Stimulated activated CD8-positive, alpha-beta memory T cell treated with anti-CD3 and anti-CD28 coated beads, Interleukin-12 subunit alpha, Interleukin-12 subunit beta, amount 100 ng/mL, for 1 hour (primary cell): ENCODE results near the gene TTLL10.

ENCODE experiments used
- DNase-seq: peaks from one replicate; pipeline ENCODE4 v3.0.0-alpha.2; 2020; ENCODE audit warnings: low read depth

The TTLL10 gene

GRCh38 chr1:1173793-1174415 lies at the start of gene TTLL10:
Gene TTLL10, plus strand, starts transcription at chr1:1173880. Its CDS starts 5,336 bp downstream, at chr1:1179216.
- peak; percentile 32 for DNase-seq

- DNase-seq: no peak
Measured at GRCh38 chr1:1124508-1124785, 49.2 kb upstream of the TTLL10 start.

GRCh38 chr1:1124786-1125642 lies 48.7 kb upstream of the TTLL10 start:
- DNase-seq: no peak

- DNase-seq: no peak
Measured at GRCh38 chr1:1125945-1126344, 47.7 kb upstream of the TTLL10 start.

- no peak for DNase-seq
Measured at GRCh38 chr1:1127551-1128451, 45.9 kb upstream of the TTLL10 start.

GRCh38 chr1:1128454-1129139 lies 45.1 kb upstream of the TTLL10 start:
- no peak for DNase-seq

- no peak for DNase-seq
Measured at GRCh38 chr1:1129381-1129821, 44.3 kb upstream of the TTLL10 start.

GRCh38 chr1:1130206-1131120 lies 43.2 kb upstream of the TTLL10 start:
- DNase-seq: no peak

- DNase-seq: no peak
Measured at GRCh38 chr1:1132042-1132950, 41.4 kb upstream of the TTLL10 start.

GRCh38 chr1:1132956-1133750 lies 40.5 kb upstream of the TTLL10 start:
- no peak for DNase-seq

GRCh38 chr1:1134300-1134970 lies 39.2 kb upstream of the TTLL10 start:
- DNase-seq: no peak

GRCh38 chr1:1135339-1136136 lies 38.1 kb upstream of the TTLL10 start:
- DNase-seq: no peak

- DNase-seq: no peak
Measured at GRCh38 chr1:1136547-1137230, 37.0 kb upstream of the TTLL10 start.

- DNase-seq: peak; percentile 53
Measured at GRCh38 chr1:1137256-1138045, 36.2 kb upstream of the TTLL10 start.

- no peak for DNase-seq
Measured at GRCh38 chr1:1140673-1141072, 33.0 kb upstream of the TTLL10 start.

- DNase-seq: no peak
Measured at GRCh38 chr1:1141244-1141910, 32.3 kb upstream of the TTLL10 start.
